Common myeloid progenitor, CD34-positive (primary cell): ENCODE data around the gene LGR4.

ENCODE experiments used
- CTCF ChIA-PET: fragments of 350-600 bp; sonication (Branson Sonifier 250); formaldehyde crosslinking; loops from one replicate; lab custom pipeline; 2021; ENCODE audit warnings: antibody characterized with exemption; lab: Charles Lee
- POLR2A ChIA-PET: fragments of 350-600 bp; sonication (Branson Sonifier 250); formaldehyde crosslinking; loops from one replicate; lab custom pipeline; 2021; ENCODE audit warnings: antibody characterized with exemption; lab: Charles Lee
- DNase-seq, 3 donors: peaks; one replicate each; pipeline versions ENCODE4 v3.0.0 to v3.0.0-alpha.2; 2013
- H3K27ac ChIP-seq, 2 experiments: 1 replicate in 1 of 2; 2 replicates in 1 of 2; pipeline ENCODE4 v1.7.0; 2013; ENCODE audit warnings: inconsistent platforms in 2 of 2, low read length in 2 of 2, mild to moderate bottlenecking in 2 of 2, low read depth in 1 of 2, moderate library complexity in 1 of 2; ENCODE audit not compliant: severe bottlenecking in 2 of 2, insufficient read depth in 1 of 2, poor library complexity in 1 of 2
- H3K27me3 ChIP-seq, 5 experiments: replicated peaks in 2 of 5; 1 replicate in 3 of 5; 2 replicates in 2 of 5; pipeline versions ENCODE4 v1.6.1 to v1.7.0; 2013; ENCODE audit warnings: low read length in 4 of 5, mild to moderate bottlenecking in 2 of 5, moderate library complexity in 2 of 5, inconsistent platforms in 1 of 5; ENCODE audit not compliant: insufficient read depth in 5 of 5, control insufficient read depth in 4 of 5
- H3K36me3 ChIP-seq, 4 experiments: 1 replicate in 2 of 4; 2 replicates in 2 of 4; pipeline versions ENCODE4 v1.6.1 to v1.7.0; 2013; ENCODE audit warnings: low read length in 3 of 4, control low read depth in 1 of 4, mild to moderate bottlenecking in 1 of 4; ENCODE audit not compliant: control insufficient read depth in 4 of 4, insufficient read depth in 4 of 4
- H3K4me1 ChIP-seq, 4 experiments: 1 replicate in 3 of 4; 2 replicates in 1 of 4; pipeline versions ENCODE4 v1.6.1 to v1.7.1; 2013; ENCODE audit warnings: low read length in 3 of 4, mild to moderate bottlenecking in 3 of 4, control low read depth in 1 of 4, inconsistent platforms in 1 of 4, moderate library complexity in 1 of 4; ENCODE audit not compliant: control insufficient read depth in 4 of 4, insufficient read depth in 4 of 4; ENCODE audit errors: control extremely low read depth in 1 of 4
- H3K4me3 ChIP-seq, 7 experiments: 1 replicate in 4 of 7; 2 replicates in 3 of 7; pipeline versions ENCODE4 v1.5.1 to v1.7.0; 2013; ENCODE audit warnings: mild to moderate bottlenecking in 7 of 7, low read length in 6 of 7, moderate library complexity in 6 of 7, inconsistent platforms in 2 of 7, low read depth in 2 of 7, control low read depth in 1 of 7; ENCODE audit not compliant: insufficient read depth in 4 of 7, control insufficient read depth in 1 of 7; ENCODE audit errors: extremely low read depth in 1 of 7
- H3K9me3 ChIP-seq, 5 experiments: 1 replicate in 4 of 5; 2 replicates in 1 of 5; pipeline versions ENCODE4 v1.6.1 to v1.7.1; 2013; ENCODE audit warnings: low read length in 4 of 5, mild to moderate bottlenecking in 2 of 5, inconsistent platforms in 1 of 5, low read depth in 1 of 5, moderate library complexity in 1 of 5; ENCODE audit not compliant: control insufficient read depth in 4 of 5, insufficient read depth in 2 of 5; ENCODE audit errors: control extremely low read depth in 1 of 5
- WGBS: methylation state at CpG from one replicate; pipeline ENCODE4 v1.1.5; 2013; ENCODE audit not compliant: insufficient coverage; 5-methylcytosine and 5-hydroxymethylcytosine counted together

Gene LGR4

GRCh38 chr11:27381238-27381666, 91.3 kb downstream of the LGR4 start:
- no peak overlapping the region for H3K27ac ChIP-seq
- peaks cover 0 to 2% (median 0%) of the 10 kb centered on the region in 4 experiments for H3K36me3 ChIP-seq
- ChIA-PET POLR2A (no interaction called here), CTCF (no interaction called here)
- WGBS, result 90% methylated on average over 5 of the region's 5 CpGs
- DNase-seq, result no peak
- no peaks in the 10 kb centered on the region for H3K9me3 ChIP-seq
- H3K4me3 ChIP-seq, result no peak overlapping the region
- H3K27me3 ChIP-seq, result no peaks in the 10 kb centered on the region
- H3K4me1 ChIP-seq, result no peaks in the 10 kb centered on the region

GRCh38 chr11:27380771-27381170, 91.8 kb downstream of the LGR4 start:
- peaks cover 0 to 2% (median 0%) of the 10 kb centered on the region in 4 experiments for H3K36me3 ChIP-seq
- H3K27me3 ChIP-seq, result no peaks in the 10 kb centered on the region
- H3K9me3 ChIP-seq, result no peaks in the 10 kb centered on the region
- H3K27ac ChIP-seq, result no peak overlapping the region
- no peak for DNase-seq
- ChIA-PET CTCF (no interaction called here), POLR2A (no interaction called here)
- H3K4me3 ChIP-seq, result no peak overlapping the region
- H3K4me1 ChIP-seq, result no peaks in the 10 kb centered on the region
- no CpG with 5 or more reads among the region's 2 CpGs for WGBS

- no peaks in the 10 kb centered on the region for H3K27me3 ChIP-seq
- ChIA-PET POLR2A (no interaction called here), CTCF (no interaction called here)
- 100% methylated on average over 3 of the region's 3 CpGs for WGBS
- DNase-seq, result no peak
- no peaks in the 10 kb centered on the region for H3K9me3 ChIP-seq
- H3K4me3 ChIP-seq, result no peak overlapping the region
- H3K27ac ChIP-seq, result no peak overlapping the region
- H3K36me3 ChIP-seq, result peaks cover 0 to 2% (median 0%) of the 10 kb centered on the region in 4 experiments
- no peaks in the 10 kb centered on the region for H3K4me1 ChIP-seq
Measured at GRCh38 chr11:27379449-27379848, 93.1 kb downstream of the LGR4 start.

- WGBS, result 94% methylated on average over 2 of the region's 2 CpGs
- ChIA-PET POLR2A (no interaction called here), CTCF (no interaction called here)
- Histone ChIP-seq H3K4me3 (no peak overlapping the region), H3K9me3 (no peaks in the 10 kb centered on the region), H3K4me1 (peaks cover 0 to 3% (median 0%) of the 10 kb centered on the region in 4 experiments), H3K27ac (no peak overlapping the region), H3K27me3 (no peaks in the 10 kb centered on the region), H3K36me3 (no peaks in the 10 kb centered on the region)
- no peak for DNase-seq
Measured at GRCh38 chr11:27375370-27375769, 97.2 kb downstream of the LGR4 start.

GRCh38 chr11:27373856-27374602, 98.6 kb downstream of the LGR4 start:
- Histone ChIP-seq H3K4me3 (no peak overlapping the region), H3K4me1 (peaks cover 0 to 3% (median 0%) of the 10 kb centered on the region in 4 experiments), H3K27me3 (no peaks in the 10 kb centered on the region), H3K36me3 (no peaks in the 10 kb centered on the region), H3K27ac (no peak overlapping the region), H3K9me3 (no peaks in the 10 kb centered on the region)
- ChIA-PET POLR2A (no interaction called here), CTCF (no interaction called here)
- WGBS, result 100% methylated on average over 3 of the region's 6 CpGs
- no peak for DNase-seq

GRCh38 chr11:27373392-27373791, 99.2 kb downstream of the LGR4 start:
- no peak for DNase-seq
- peaks cover 0 to 3% (median 0%) of the 10 kb centered on the region in 4 experiments for H3K4me1 ChIP-seq
- no peak overlapping the region for H3K27ac ChIP-seq
- H3K27me3 ChIP-seq, result no peaks in the 10 kb centered on the region
- H3K36me3 ChIP-seq, result no peaks in the 10 kb centered on the region
- H3K9me3 ChIP-seq, result no peaks in the 10 kb centered on the region
- ChIA-PET CTCF (no interaction called here), POLR2A (no interaction called here)
- no peak overlapping the region for H3K4me3 ChIP-seq
- WGBS, result 100% methylated on average over 1 of the region's 3 CpGs

- Histone ChIP-seq H3K4me1 (peaks cover 0 to 3% (median 0%) of the 10 kb centered on the region in 4 experiments), H3K4me3 (no peak overlapping the region), H3K27me3 (no peaks in the 10 kb centered on the region), H3K36me3 (no peaks in the 10 kb centered on the region), H3K27ac (no peak overlapping the region), H3K9me3 (no peaks in the 10 kb centered on the region)
- WGBS, result 67% methylated on average over 1 of the region's 2 CpGs
- ChIA-PET CTCF (no interaction called here), POLR2A (no interaction called here)
- peak; percentile 43 to 70 (median 55) for DNase-seq
Measured at GRCh38 chr11:27372164-27372563, 100.4 kb downstream of the LGR4 start.
